Heart left ventricle (tissue), 16 donors: ENCODE data around the gene RUNX3. TPM values are rescaled to one million over a fixed set of nuclear protein-coding genes. Genes with fewer than 3 reads are reported as not detected.

Experiments used
- ATAC-seq, 4 donors: fragments of 200-7000 bp; cut with Tn5 transposase; one replicate each; pipeline ENCODE4 v1.9.1; 2020 to 2022; ENCODE audit warnings: moderate library complexity in 4 of 4, mild to moderate bottlenecking in 3 of 4, moderate number of reproducible peaks in 1 of 4
- DNase-seq, 5 donors: peaks; one replicate each; pipeline ENCODE4 v3.0.0-alpha.2; 2020
- H3K27ac ChIP-seq, 12 donors: fragments of 200-600 bp; sonication (generic) in 4 of 12; one replicate each; pipeline versions ENCODE4 v1.5.0 to v1.8.0; 2016 to 2022; ENCODE audit warnings: mild to moderate bottlenecking in 2 of 12
- H3K27me3 ChIP-seq, 9 donors: fragments of 200-600 bp; sonication (generic) in 2 of 9; one replicate each; pipeline versions ENCODE4 v1.5.1 to v1.8.0; 2016 to 2022; ENCODE audit warnings: mild to moderate bottlenecking in 3 of 9
- H3K36me3 ChIP-seq, 9 donors: fragments of 200-600 bp; sonication (generic) in 2 of 9; one replicate each; pipeline versions ENCODE4 v1.5.0 to v1.8.0; 2018 to 2022; ENCODE audit warnings: mild to moderate bottlenecking in 2 of 9
- H3K4me1 ChIP-seq, 12 donors: fragments of 200-600 bp; sonication (generic) in 4 of 12; one replicate each; pipeline versions ENCODE4 v1.5.0 to v1.8.0; 2016 to 2022; ENCODE audit warnings: mild to moderate bottlenecking in 3 of 12
- H3K4me3 ChIP-seq, 12 donors: fragments of 200-600 bp; sonication (generic) in 4 of 12; one replicate each; pipeline versions ENCODE4 v1.5.0 to v1.8.0; 2017 to 2022; ENCODE audit warnings: mild to moderate bottlenecking in 9 of 12, moderate library complexity in 4 of 12
- H3K9me3 ChIP-seq, 12 donors: fragments of 200-600 bp; sonication (generic) in 4 of 12; one replicate each; pipeline versions ENCODE4 v1.5.0 to v1.8.0; 2016 to 2022; ENCODE audit warnings: mild to moderate bottlenecking in 1 of 12
- CTCF ChIP-seq, 12 donors: fragments of 200-600 bp; sonication (generic) in 4 of 12; IDR thresholded peaks; one replicate each; pipeline versions ENCODE4 v1.5.0 to v1.8.0; 2018 to 2022; ENCODE audit warnings: antibody characterized with exemption in 12 of 12, mild to moderate bottlenecking in 5 of 12
- POLR2A ChIP-seq, 2 donors: fragments of 450-650 bp; IDR thresholded peaks; one replicate each; pipeline ENCODE4 v1.6.1; 2017; ENCODE audit warnings: antibody characterized with exemption in 2 of 2, mild to moderate bottlenecking in 2 of 2, moderate library complexity in 2 of 2
- WGBS, 4 donors: extraction: QIAGEN DNeasy Blood & Tissue Kit in 2 of 4; methylation state at CpG; one replicate each; pipeline versions ENCODE4 v1.1.5 to v1.1.7; 2013 to 2018; 5-methylcytosine and 5-hydroxymethylcytosine counted together
- intact Hi-C, 10 donors: fragments of 100-400 bp; cut with DNase I; formaldehyde crosslinking; loops; one replicate each; pipeline versions ENCODE4 v1.11.1 to v1.14.2; 2022
- polyA plus RNA-seq, 2 donors: library from polyadenylated mRNA; stranded (reverse); fragments of 200-250 nt; gene quantifications; one replicate each; pipeline ENCODE4 v1.2.3, GENCODE V29; 2013
- total RNA-seq, 9 donors: library from RNA; depleted of rRNA in 2 of 9; stranded (reverse); fragments of >200 nt in 2 of 9; fragmentation: NEBNext Ultra II Directional in 3 of 9; extraction: Animal tissue kit (Norgen Biotek cat#: 25700) in 3 of 9; gene quantifications; one replicate each; pipeline versions ENCODE4 v1.1.0 to v1.2.4, GENCODE V29; 2016 to 2023
- donor health status: ischemic (EF 13 %, LVEDD 7.1; RV severe dilation, severe dysfunction).
- donor health status: healthy with polysubstance abuse.
- donor health status: DM: no; HTN: yes; CAD: no.
- donor health status: DM: no; HTN: no; CAD: no.
- donor health status: ischemic (EF 25% LVEDD 6.9; RV normal size, moderate dysfunction).
- donor health status: ischemic (EF 25% LVEDD 5.7; RV mildly dilated, moderate dysfunction).
- donor health status: healthy.
- donor health status: DM: yes; HTN: yes; CAD: no.
- donor health status: ischemic (EF 35%, LVEDD 5.7; RV mildly dilated, moderate dysfunction).
- donor health status: nonischemic (EF 11% LVEDD 7.7; RV severe dilation, severe dysfunction).
- donor health status: DM: yes; HTN: yes; CAD: no.
- donor health status: PGD.
- donor health status: ischemic (EF 29% LVEDD 5.4; RV normal size, mild dysfunction).
- donor health status: nonischemic (EF 23%, LVEDD 6.1; RV moderate dilation, normal function).

Gene RUNX3
- total and polyA plus RNA-seq, 11 donors = 0.21 to 8.7 (median 0.38) TPM

GRCh38 chr1:24941564-24941963, 11.5 kb upstream of the RUNX3 start:
- DNase-seq = no peak
- intact Hi-C loops = loop anchor here in 1 of 10 donors (2.0 kb wide), 1 partner anchor 65 kb away; no protein-coding TSS in a partner anchor
- Histone ChIP-seq H3K9me3 (no peaks in the 10 kb centered on the region), H3K36me3 (no peaks in the 10 kb centered on the region), H3K27ac (no peak overlapping the region), H3K4me1 (no peaks in the 10 kb centered on the region), H3K4me3 (no peak overlapping the region), H3K27me3 (peaks cover 0 to 9% (median 0%) of the 10 kb centered on the region in 9 donors)
- no peak for ATAC-seq
- no peak for TF ChIP-seq POLR2A (IDR thresholded peaks at IDR 0.05)
- no peak for TF ChIP-seq CTCF (IDR thresholded peaks at IDR 0.05)
- WGBS, 4 donors = 38 to 61% (median 56%) methylated on average over 3 to 4 of the region's 4 CpGs

GRCh38 chr1:24940231-24940630, 10.2 kb upstream of the RUNX3 start:
- H3K4me3 ChIP-seq = no peak overlapping the region
- H3K27ac ChIP-seq = no peak overlapping the region
- ATAC-seq = no peak
- no peaks in the 10 kb centered on the region for H3K4me1 ChIP-seq
- DNase-seq = no peak
- TF ChIP-seq CTCF (IDR thresholded peaks at IDR 0.05) (no peak), POLR2A (IDR thresholded peaks at IDR 0.05) (no peak)
- H3K9me3 ChIP-seq = no peaks in the 10 kb centered on the region
- H3K27me3 ChIP-seq = peaks cover 0 to 16% (median 3%) of the 10 kb centered on the region in 9 donors
- 82 to 89% (median 86%) methylated on average over 7 of the region's 7 CpGs for WGBS, 4 donors
- no peaks in the 10 kb centered on the region for H3K36me3 ChIP-seq
- intact Hi-C loops = loop anchor here in 1 of 10 donors (2.0 kb wide), 1 partner anchor 63 kb away; no protein-coding TSS in a partner anchor

GRCh38 chr1:24939675-24940193, 9.7 kb upstream of the RUNX3 start:
- H3K9me3 ChIP-seq = no peaks in the 10 kb centered on the region
- no peaks in the 10 kb centered on the region for H3K36me3 ChIP-seq
- ATAC-seq (no peak), DNase-seq (no peak)
- H3K4me1 ChIP-seq = no peaks in the 10 kb centered on the region
- no peak overlapping the region for H3K4me3 ChIP-seq
- TF ChIP-seq POLR2A (IDR thresholded peaks at IDR 0.05) (no peak), CTCF (IDR thresholded peaks at IDR 0.05) (no peak)
- intact Hi-C loops = loop anchor here in 7 of 10 donors (2.0 to 10.0 kb wide), 4 partner anchors 63 to 265 kb away; no protein-coding TSS in a partner anchor
- H3K27me3 ChIP-seq = peaks cover 4 to 21% (median 8%) of the 10 kb centered on the region in 9 donors
- H3K27ac ChIP-seq = no peak overlapping the region
- 73 to 84% (median 75%) methylated on average over 3 to 4 of the region's 4 CpGs for WGBS, 4 donors

GRCh38 chr1:24939040-24939674, 9.1 kb upstream of the RUNX3 start:
- Histone ChIP-seq H3K27me3 (peaks cover 9 to 26% (median 13%) of the 10 kb centered on the region in 9 donors), H3K27ac (no peak overlapping the region), H3K9me3 (no peaks in the 10 kb centered on the region), H3K4me1 (no peaks in the 10 kb centered on the region), H3K4me3 (no peak overlapping the region), H3K36me3 (no peaks in the 10 kb centered on the region)
- TF ChIP-seq CTCF (IDR thresholded peaks at IDR 0.05) = no peak
- TF ChIP-seq POLR2A (IDR thresholded peaks at IDR 0.05) = no peak
- WGBS, 4 donors = 87 to 93% (median 91%) methylated on average over 5 to 6 of the region's 6 CpGs
- no peak for ATAC-seq
- DNase-seq = no peak
- intact Hi-C loops = loop anchor here in 6 of 10 donors (5.0 to 10.0 kb wide), 3 partner anchors 158 to 266 kb away; no protein-coding TSS in a partner anchor
